ENCODE results near the gene ACP5. TPM values are rescaled to one million over a fixed set of nuclear protein-coding genes. Genes with fewer than 3 reads are reported as not detected.
A peak's percentile ranks its signal among the peaks of the same experiment; 100 is the strongest.

ACP5 gene
- total and polyA plus RNA-seq, 10 of the 15 experiments (the other 5 are each of a cell fraction or from before 2014, with no cell fraction given) = 1.0 to 73.4 (median 36.8) TPM

DNA sequence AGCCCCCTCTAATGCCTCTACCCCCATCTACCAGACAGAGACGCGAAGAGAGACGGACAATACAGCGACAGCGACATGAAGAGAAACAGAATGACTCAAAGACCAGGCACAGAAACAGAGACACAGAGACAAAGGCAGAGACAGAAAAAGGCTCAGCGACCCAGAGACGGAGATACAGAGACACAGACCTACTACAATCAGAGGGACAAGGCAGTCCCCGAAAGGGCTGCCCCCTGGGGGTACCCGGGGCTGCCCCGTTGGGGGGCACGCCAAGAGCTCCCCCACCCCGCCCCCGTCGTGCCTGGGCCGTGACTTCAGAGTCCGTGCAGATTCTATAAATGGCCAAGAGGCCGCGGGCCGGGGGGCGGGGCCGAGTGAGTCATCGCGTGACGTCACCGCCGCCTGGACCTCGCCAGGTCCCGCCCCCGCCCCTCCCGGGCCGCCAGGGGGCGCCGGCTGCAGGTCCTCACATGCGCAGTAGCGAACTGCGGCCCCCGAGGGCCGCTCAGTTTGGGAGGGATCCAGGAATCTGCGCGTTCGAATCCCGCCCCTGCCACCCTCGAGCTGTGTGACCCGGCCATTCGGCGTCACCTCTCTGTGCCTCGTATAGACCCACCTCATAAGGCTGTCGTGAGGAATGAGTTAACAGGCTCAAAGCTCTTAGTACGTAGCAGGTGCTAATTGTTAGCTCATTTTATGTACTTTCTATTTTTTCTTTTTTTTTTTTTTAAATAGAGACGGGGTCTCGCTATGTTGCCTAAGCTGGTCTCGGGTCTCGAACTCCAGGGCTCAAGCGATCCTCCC is 41.5 kb downstream of the ACP5 start:
- Histone ChIP-seq H3K9me3 (replicated peaks; ENCODE audit: control insufficient read depth, insufficient read depth, low read length) (no peaks in the 10 kb centered on the region), H3K4me3 (peak overlapping the region; percentile 57), H2AFZ (ENCODE audit: control insufficient read depth, low read depth, low read length) (peak overlapping the region; percentile 86), H3K4me1 (ENCODE audit: control insufficient read depth, insufficient read depth, low read length) (peaks cover 6% of the 10 kb centered on the region), H3K79me2 (ENCODE audit: control insufficient read depth, insufficient read depth, low read length) (no peaks in the 10 kb centered on the region), H3K9ac (ENCODE audit: control insufficient read depth, insufficient read depth, low read length) (peak overlapping the region; percentile 28; the same call in 1 of the 2 replicates), H3K27ac (ENCODE audit: control insufficient read depth, insufficient read depth) (no peak overlapping the region), H3K36me3 (ENCODE audit: control insufficient read depth in 2 of 2, insufficient read depth in 2 of 2, low read length in 1 of 2) (no peaks in the 10 kb centered on the region), H4K20me1 (ENCODE audit: control insufficient read depth, insufficient read depth) (no peaks in the 10 kb centered on the region), H3K27me3 (replicated peaks in 1 of 2; ENCODE audit: control insufficient read depth in 2 of 2, insufficient read depth in 2 of 2, low read length in 1 of 2) (no peaks in the 10 kb centered on the region), H3K4me2 (ENCODE audit: control insufficient read depth, insufficient read depth) (peak overlapping the region; percentile 70)
- POLR2A ChIA-PET = interaction anchor here (0.6 to 1.3 kb wide), 4 partner anchors 22 to 278 kb away, joined by 3 to 9 read pairs (median 4); partner anchors contain the start of gene ELOF1
- DNase-seq (ENCODE audit: low read depth, low spot score) = no peak
- ATAC-seq = peak; percentile 89
- SMC1A ChIA-PET (ENCODE audit: uncharacterized antibody, unreplicated experiment) = interaction anchor here (0.8 to 2.0 kb wide), 14 partner anchors 8 to 276 kb away, joined by 3 to 7 read pairs (median 4); partner anchors contain the start of gene ELOF1
- in situ Hi-C loops (cut with MboI) = no loop called here
- RAD21 ChIA-PET (ENCODE audit: unreplicated experiment) = interaction anchor here (0.7 to 1.3 kb wide), 9 partner anchors 16 to 161 kb away, joined by 3 to 13 read pairs (median 4); partner anchors contain the start of genes ELOF1 and SWSAP1
- CTCF ChIA-PET = interaction anchor here (0.6 to 2.3 kb wide), 25 partner anchors 8 to 303 kb away, joined by 3 to 22 read pairs (median 4); partner anchors contain the start of gene ELOF1
- WGBS (ENCODE audit: insufficient coverage, insufficient replicate concordance, low lambda C conversion rate, missing lambda C conversion rate) = 4% methylated on average over 50 of the region's 54 CpGs
- intact Hi-C loops (cut with micrococcal nuclease; ENCODE audit: unreplicated experiment) = loop anchor here (1.0 kb wide), 1 partner anchor 51 kb away; no protein-coding TSS in a partner anchor
- peak; percentile 80 for FAIRE-seq
- BruUV-seq (replicated peaks) = no TSS peak
- TF ChIP-seq, protein P1, sequence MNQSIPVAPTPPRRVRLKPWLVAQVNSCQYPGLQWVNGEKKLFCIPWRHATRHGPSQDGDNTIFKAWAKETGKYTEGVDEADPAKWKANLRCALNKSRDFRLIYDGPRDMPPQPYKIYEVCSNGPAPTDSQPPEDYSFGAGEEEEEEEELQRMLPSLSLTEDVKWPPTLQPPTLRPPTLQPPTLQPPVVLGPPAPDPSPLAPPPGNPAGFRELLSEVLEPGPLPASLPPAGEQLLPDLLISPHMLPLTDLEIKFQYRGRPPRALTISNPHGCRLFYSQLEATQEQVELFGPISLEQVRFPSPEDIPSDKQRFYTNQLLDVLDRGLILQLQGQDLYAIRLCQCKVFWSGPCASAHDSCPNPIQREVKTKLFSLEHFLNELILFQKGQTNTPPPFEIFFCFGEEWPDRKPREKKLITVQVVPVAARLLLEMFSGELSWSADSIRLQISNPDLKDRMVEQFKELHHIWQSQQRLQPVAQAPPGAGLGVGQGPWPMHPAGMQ (IDR thresholded peaks at IDR 0.05; ENCODE audit: borderline replicate concordance) = no peak
- TF ChIP-seq SRF (IDR thresholded peaks at IDR 0.05; ENCODE audit: low read depth in 2 of 2, low read length in 2 of 2) (peak in 1 of 2 experiments; percentile 66; a peak in 1 of 4 replicates), JUND (IDR thresholded peaks at IDR 0.05; ENCODE audit: low read depth, low read length) (peak; percentile 90), ATF7 (IDR thresholded peaks at IDR 0.05; ENCODE audit: low read depth) (peak; percentile 85), EGR1 (IDR thresholded peaks at IDR 0.05; ENCODE audit: borderline replicate concordance in 1 of 2, low read depth in 2 of 2, low read length in 2 of 2) (peak in 1 of 2 experiments; percentile 88; a peak in 2 of 3 replicates), SP1 (IDR thresholded peaks at IDR 0.05; ENCODE audit: low read depth, low read length) (peak; percentile 64), RCOR1 (conservative IDR thresholded peaks at IDR 0.05; ENCODE audit: low read depth, low read length) (peak; percentile 64; the same call in 1 of the 2 replicates), HDGF (IDR thresholded peaks at IDR 0.05) (peak; percentile 81), MEF2B (IDR thresholded peaks at IDR 0.05; ENCODE audit: partially characterized antibody, poor library complexity, severe bottlenecking) (peak; percentile 70), IKZF2 (IDR thresholded peaks at IDR 0.05) (no peak), IRF4 (IDR thresholded peaks at IDR 0.05; ENCODE audit: low read depth, low read length) (no peak), SREBF2 (IDR thresholded peaks at IDR 0.05; ENCODE audit: low read length) (no peak)
- TF ChIP-seq, protein P2, sequence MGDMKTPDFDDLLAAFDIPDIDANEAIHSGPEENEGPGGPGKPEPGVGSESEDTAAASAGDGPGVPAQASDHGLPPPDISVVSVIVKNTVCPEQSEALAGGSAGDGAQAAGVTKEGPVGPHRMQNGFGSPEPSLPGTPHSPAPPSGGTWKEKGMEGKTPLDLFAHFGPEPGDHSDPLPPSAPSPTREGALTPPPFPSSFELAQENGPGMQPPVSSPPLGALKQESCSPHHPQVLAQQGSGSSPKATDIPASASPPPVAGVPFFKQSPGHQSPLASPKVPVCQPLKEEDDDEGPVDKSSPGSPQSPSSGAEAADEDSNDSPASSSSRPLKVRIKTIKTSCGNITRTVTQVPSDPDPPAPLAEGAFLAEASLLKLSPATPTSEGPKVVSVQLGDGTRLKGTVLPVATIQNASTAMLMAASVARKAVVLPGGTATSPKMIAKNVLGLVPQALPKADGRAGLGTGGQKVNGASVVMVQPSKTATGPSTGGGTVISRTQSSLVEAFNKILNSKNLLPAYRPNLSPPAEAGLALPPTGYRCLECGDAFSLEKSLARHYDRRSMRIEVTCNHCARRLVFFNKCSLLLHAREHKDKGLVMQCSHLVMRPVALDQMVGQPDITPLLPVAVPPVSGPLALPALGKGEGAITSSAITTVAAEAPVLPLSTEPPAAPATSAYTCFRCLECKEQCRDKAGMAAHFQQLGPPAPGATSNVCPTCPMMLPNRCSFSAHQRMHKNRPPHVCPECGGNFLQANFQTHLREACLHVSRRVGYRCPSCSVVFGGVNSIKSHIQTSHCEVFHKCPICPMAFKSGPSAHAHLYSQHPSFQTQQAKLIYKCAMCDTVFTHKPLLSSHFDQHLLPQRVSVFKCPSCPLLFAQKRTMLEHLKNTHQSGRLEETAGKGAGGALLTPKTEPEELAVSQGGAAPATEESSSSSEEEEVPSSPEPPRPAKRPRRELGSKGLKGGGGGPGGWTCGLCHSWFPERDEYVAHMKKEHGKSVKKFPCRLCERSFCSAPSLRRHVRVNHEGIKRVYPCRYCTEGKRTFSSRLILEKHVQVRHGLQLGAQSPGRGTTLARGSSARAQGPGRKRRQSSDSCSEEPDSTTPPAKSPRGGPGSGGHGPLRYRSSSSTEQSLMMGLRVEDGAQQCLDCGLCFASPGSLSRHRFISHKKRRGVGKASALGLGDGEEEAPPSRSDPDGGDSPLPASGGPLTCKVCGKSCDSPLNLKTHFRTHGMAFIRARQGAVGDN (IDR thresholded peaks at IDR 0.05) = peak; percentile 34
- TF ChIP-seq, protein P3, sequence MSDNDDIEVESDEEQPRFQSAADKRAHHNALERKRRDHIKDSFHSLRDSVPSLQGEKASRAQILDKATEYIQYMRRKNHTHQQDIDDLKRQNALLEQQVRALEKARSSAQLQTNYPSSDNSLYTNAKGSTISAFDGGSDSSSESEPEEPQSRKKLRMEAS (IDR thresholded peaks at IDR 0.05; ENCODE audit: low read depth, low read length) = 0 out of 2 replicates have a peak, but pooled peaks have one; percentile 10
- TF ChIP-seq, protein P4, sequence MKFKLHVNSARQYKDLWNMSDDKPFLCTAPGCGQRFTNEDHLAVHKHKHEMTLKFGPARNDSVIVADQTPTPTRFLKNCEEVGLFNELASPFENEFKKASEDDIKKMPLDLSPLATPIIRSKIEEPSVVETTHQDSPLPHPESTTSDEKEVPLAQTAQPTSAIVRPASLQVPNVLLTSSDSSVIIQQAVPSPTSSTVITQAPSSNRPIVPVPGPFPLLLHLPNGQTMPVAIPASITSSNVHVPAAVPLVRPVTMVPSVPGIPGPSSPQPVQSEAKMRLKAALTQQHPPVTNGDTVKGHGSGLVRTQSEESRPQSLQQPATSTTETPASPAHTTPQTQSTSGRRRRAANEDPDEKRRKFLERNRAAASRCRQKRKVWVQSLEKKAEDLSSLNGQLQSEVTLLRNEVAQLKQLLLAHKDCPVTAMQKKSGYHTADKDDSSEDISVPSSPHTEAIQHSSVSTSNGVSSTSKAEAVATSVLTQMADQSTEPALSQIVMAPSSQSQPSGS (IDR thresholded peaks at IDR 0.05; ENCODE audit: low read length) = 0 out of 2 replicates have a peak, but pooled peaks have one; percentile 37
